ENCODE data around the gene EPHB3.
"Not testable (repeated sequence)": the region's sequence is repeated elsewhere in the genome, so short reads cannot be mapped to it uniquely, and the experiment has no call there.

EPHB3 gene

DNA sequence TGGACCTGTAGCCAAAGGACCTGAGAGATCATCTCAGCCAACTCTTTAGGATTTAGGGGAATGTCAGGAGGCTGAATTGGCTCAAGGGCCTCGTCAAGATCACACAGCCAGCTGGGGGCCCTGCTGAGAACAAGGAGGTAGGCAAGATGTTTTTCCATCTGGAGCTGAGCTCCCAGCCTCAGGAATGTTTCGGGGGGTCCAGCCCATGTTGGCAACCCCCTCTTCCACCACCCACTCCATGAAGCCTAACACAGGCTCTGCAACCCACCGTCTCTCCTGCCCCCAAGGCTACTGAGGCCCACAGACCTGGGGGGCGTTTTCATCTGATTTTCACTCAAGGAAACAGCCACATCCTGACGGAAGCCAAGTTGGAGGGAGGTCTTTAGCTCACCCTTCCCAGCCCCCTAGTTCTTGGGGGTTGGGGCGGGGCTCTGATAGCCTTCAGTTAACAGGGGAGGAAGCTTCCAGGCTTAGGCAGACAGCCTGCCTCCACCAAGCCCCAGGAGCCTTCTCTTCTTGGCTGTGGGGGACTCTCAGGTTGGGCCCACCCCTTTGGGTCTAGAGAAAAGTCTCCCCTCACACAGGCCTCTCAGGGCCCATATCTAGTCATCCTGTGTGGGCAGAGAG, 48.8 kb downstream of the EPHB3 start:
- no peak overlapping the region for H3K27ac ChIP-seq
- no peak for TF ChIP-seq CTCF (IDR thresholded peaks at IDR 0.05)
- no peak overlapping the region for H3K4me3 ChIP-seq
- DNase-seq (ENCODE audit: low spot score): no peak

DNA sequence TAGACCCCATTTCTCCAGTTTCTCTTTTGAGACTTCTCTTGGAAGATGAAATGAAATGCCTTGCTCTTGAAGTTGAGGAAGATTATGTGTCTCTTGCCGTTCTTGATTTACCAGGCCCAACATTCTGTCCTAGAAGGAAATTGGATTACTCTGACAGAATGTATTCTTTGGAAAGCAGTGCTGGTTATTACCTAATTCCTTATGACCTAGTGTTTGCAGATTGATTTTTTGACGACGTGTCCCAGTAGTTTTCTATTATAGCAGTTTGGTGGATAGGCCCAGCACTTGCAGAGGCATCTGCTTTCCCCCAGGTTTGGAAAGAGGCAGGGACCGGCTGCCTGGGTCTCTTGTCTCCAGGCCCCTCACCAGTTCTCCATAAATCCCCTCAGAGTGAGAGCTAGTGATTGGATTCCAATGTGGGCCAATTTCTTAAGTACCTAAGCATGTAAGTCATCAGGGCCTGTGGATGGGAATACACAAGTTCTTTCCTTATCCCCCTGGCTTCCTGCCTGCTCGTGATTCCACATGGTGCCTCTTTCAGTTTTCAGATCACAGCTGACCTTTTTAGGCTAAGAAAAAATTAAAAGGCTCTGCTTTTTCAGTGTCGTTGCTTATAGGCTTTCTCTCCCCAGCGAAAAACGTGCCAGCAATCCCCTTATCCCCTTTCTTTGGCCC, 50.2 kb downstream of the EPHB3 start:
- no peak for TF ChIP-seq CTCF (IDR thresholded peaks at IDR 0.05)
- no peak overlapping the region for H3K4me3 ChIP-seq
- H3K27ac ChIP-seq: no peak overlapping the region
- DNase-seq (ENCODE audit: low spot score): no peak

DNA sequence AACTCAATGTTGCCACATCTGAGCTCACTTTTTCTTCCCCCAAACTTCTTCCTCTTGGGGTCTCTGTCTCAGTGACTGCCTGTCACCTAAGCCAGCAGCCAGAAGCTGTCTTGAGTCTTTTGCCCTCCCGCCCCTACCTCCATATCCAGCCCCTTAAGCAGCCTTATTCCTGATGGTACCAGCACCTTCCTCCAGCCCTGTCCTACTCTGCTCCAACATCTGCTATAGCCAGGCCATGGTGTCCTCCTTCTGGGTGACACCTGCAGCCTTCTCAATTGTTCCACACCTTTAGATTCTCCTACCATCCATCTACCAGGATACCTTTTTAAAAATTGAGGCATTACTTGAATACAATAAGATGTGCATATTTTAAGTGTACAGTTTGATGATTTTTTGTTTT, 53.8 kb downstream of the EPHB3 start:
- TF ChIP-seq CTCF (IDR thresholded peaks at IDR 0.05): no peak
- no peak for DNase-seq (ENCODE audit: low spot score)
- Histone ChIP-seq H3K4me3 (no peak overlapping the region), H3K27ac (no peak overlapping the region)

DNA sequence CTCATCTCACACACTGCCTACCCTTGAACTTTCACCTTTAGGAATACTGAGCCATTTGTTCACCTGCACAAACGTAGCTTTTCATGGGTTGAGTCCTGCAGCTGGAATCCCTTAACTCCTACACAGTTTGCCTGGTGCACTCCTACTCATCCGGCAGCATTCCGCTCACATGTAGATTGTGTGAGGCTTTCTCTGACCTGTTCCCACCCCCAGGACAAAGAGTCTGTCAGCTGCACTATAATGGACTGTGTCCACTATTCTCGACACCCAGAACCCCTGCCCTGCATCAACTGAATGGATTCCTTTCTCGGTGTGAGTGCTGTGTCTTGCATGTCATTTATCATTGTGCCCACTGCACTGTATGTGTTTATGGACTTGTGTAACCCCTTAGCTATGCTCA, 54.9 kb downstream of the EPHB3 start:
- H3K27ac ChIP-seq: no peak overlapping the region
- H3K4me3 ChIP-seq: no peak overlapping the region
- no peak for DNase-seq (ENCODE audit: low spot score)
- no peak for TF ChIP-seq CTCF (IDR thresholded peaks at IDR 0.05)

- H3K4me3 ChIP-seq; DNase-seq (ENCODE audit: low spot score); H3K27ac ChIP-seq: not testable (repeated sequence)
These were observed 55.7 kb downstream of the EPHB3 start for GRCh38 chr3:184617306-184617705.

- Histone ChIP-seq H3K27ac (no peak overlapping the region), H3K4me3 (no peak overlapping the region)
- no peak for DNase-seq (ENCODE audit: low spot score)
- TF ChIP-seq CTCF (IDR thresholded peaks at IDR 0.05): no peak
These were observed 57.2 kb downstream of the EPHB3 start for GRCh38 chr3:184618811-184619210.

DNA sequence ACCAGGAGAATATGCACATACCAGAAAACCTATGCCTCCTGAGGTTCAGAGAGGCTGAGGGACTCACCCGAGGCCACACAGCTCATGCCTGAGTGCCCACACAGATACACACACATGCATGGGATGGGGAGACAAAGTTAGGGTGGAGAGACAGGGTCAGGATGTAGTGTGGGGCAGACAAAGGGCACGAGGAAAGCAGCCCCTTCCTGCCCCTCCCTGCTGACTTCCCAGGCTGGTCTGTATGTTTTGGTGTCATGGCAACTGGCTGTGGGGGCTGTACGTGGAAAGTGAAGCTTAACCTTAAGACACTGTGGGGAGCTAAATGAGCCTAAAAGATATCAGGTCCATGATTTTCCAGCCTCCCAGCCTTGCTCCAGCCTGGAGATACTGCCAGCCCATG, 57.8 kb downstream of the EPHB3 start:
- no peak for DNase-seq (ENCODE audit: low spot score)
- H3K27ac ChIP-seq: no peak overlapping the region
- TF ChIP-seq CTCF (IDR thresholded peaks at IDR 0.05): no peak
- no peak overlapping the region for H3K4me3 ChIP-seq

Data from coronary artery (tissue), 2 donors.